Measurements from ENCODE around the gene KLHL42. TPM values are rescaled to one million over a fixed set of nuclear protein-coding genes. Genes with fewer than 3 reads are reported as not detected.

KLHL42 gene
- total RNA-seq, 1 experiment from 2014 or later = 35.8 TPM

GRCh38 chr12:27810756-27811155 is 30.7 kb downstream of the KLHL42 start:
- no peak for TF ChIP-seq CTCF (conservative IDR thresholded peaks at IDR 0.05)
- H2AFZ ChIP-seq (ENCODE audit: low read length) = no peak overlapping the region
- H3K9ac ChIP-seq (ENCODE audit: extremely low read depth, insufficient read length, low read length) = no peak overlapping the region
- WGBS (ENCODE audit: extremely low coverage, insufficient read length, low lambda C conversion rate) = no CpG with 5 or more reads among the region's 4 CpGs
- no peak overlapping the region for H3T11ph ChIP-seq (ENCODE audit: low read length)
- H3K79me1 ChIP-seq (ENCODE audit: insufficient read depth, low read depth, low read length, poor library complexity, severe bottlenecking) = no peaks in the 10 kb centered on the region
- no peak overlapping the region for H3K27ac ChIP-seq (ENCODE audit: insufficient read length, low read depth, low read length)
- H3K9me3 ChIP-seq (ENCODE audit: control insufficient read depth, low read depth, low read length) = no peaks in the 10 kb centered on the region
- no peak overlapping the region for H2BK12ac ChIP-seq (ENCODE audit: insufficient read length, low read depth, low read length)
- H3K4me1 Mint-ChIP-seq = peaks cover 0 to 7% of the 10 kb centered on the region in 2 experiments; a peak in 3 of 4 replicates
- no peak overlapping the region for H3K4me2 ChIP-seq (ENCODE audit: insufficient read depth, insufficient read length, low read length)
- no peak overlapping the region for H2BK20ac ChIP-seq (ENCODE audit: low read depth, low read length, poor library complexity, severe bottlenecking)
- no peak overlapping the region for H3K14ac ChIP-seq (ENCODE audit: insufficient read depth, low read length)
- H4K5ac ChIP-seq (ENCODE audit: insufficient read length, low read depth, low read length) = no peak overlapping the region
- H2BK5ac ChIP-seq (ENCODE audit: insufficient read length, low read length) = no peak overlapping the region
- H2BK15ac ChIP-seq (ENCODE audit: low read depth, low read length) = no peak overlapping the region
- no peaks in the 10 kb centered on the region for H4K20me1 ChIP-seq (ENCODE audit: control insufficient read depth, insufficient read depth, insufficient read length)
- peaks cover 4% of the 10 kb centered on the region for H3K27me3 Mint-ChIP-seq (ENCODE audit: low read depth)
- H3K27ac Mint-ChIP-seq = no peak overlapping the region
- no peak overlapping the region for H3K4me3 Mint-ChIP-seq
- no peak overlapping the region for H3K4ac ChIP-seq (ENCODE audit: low read depth, low read length)
- no peak overlapping the region for H2BK120ac ChIP-seq (ENCODE audit: low read depth, low read length, poor library complexity, severe bottlenecking)
- no peaks in the 10 kb centered on the region for H3K27me3 ChIP-seq (ENCODE audit: insufficient read depth, low read length)
- H3K23ac ChIP-seq (ENCODE audit: insufficient read length, low read depth, low read length) = no peak overlapping the region
- DNase-seq = no peak
- no peaks in the 10 kb centered on the region for H3K4me1 ChIP-seq (ENCODE audit: insufficient read depth, low read length)
- H3K23me2 ChIP-seq (ENCODE audit: insufficient read length, low read depth, low read length, poor library complexity, severe bottlenecking) = no peaks in the 10 kb centered on the region
- no peaks in the 10 kb centered on the region for H3K79me2 ChIP-seq (ENCODE audit: insufficient read depth, low read length)
- no peaks in the 10 kb centered on the region; a peak in 1 of 7 replicates for H3K36me3 Mint-ChIP-seq (ENCODE audit: insufficient read depth in 1 of 3, low read depth in 3 of 3)
- H3K9me3 Mint-ChIP-seq = peaks cover 0 to 3% of the 10 kb centered on the region in 2 experiments; a peak in 1 of 5 replicates
- no peak overlapping the region for H2AK5ac ChIP-seq (ENCODE audit: insufficient read length, low read length)
- H3K56ac ChIP-seq (ENCODE audit: insufficient read length, low read depth, low read length) = no peak overlapping the region
- H4K91ac ChIP-seq (ENCODE audit: insufficient read length, low read depth, low read length) = no peak overlapping the region
- H3K18ac ChIP-seq (ENCODE audit: insufficient read length, low read depth, low read length) = no peak overlapping the region
- H4K8ac ChIP-seq (replicated peaks; ENCODE audit: insufficient read length, low read depth, low read length) = no peak overlapping the region

Data from H9 (cell line).